ENCODE results near the gene FXYD3. TPM values are rescaled to one million over a fixed set of nuclear protein-coding genes. Genes with fewer than 3 reads are reported as not detected.
"Not testable (repeated sequence)": the region's sequence is repeated elsewhere in the genome, so short reads cannot be mapped to it uniquely, and the experiment has no call there.

The FXYD3 gene
- total RNA-seq, 1 experiment from 2014 or later = not detected

- DNase-seq (ENCODE audit: low spot score) = no peak
Measured at GRCh38 chr19:35086455-35086854, 29.2 kb upstream of the FXYD3 start.

DNA sequence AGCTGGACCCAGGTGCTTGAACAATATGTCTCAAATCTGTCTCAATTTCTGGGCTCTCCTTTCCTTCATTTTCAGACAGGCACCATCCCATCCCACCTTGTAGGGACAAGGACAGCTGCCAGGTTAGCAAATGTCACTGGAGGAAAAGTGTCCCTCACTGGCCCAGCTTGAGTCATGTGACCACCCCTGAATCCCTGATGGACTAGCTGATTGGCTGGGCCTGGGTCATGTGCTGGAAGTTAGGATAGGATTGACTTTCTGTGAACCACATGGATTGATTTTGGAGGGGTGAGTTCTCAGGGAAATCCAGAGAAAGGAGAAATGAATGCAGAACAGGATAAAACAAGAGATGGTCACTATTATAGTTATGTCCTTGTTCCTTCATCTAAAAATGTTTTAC, 28.2 kb upstream of the FXYD3 start:
- no peak for DNase-seq (ENCODE audit: low spot score)

DNA sequence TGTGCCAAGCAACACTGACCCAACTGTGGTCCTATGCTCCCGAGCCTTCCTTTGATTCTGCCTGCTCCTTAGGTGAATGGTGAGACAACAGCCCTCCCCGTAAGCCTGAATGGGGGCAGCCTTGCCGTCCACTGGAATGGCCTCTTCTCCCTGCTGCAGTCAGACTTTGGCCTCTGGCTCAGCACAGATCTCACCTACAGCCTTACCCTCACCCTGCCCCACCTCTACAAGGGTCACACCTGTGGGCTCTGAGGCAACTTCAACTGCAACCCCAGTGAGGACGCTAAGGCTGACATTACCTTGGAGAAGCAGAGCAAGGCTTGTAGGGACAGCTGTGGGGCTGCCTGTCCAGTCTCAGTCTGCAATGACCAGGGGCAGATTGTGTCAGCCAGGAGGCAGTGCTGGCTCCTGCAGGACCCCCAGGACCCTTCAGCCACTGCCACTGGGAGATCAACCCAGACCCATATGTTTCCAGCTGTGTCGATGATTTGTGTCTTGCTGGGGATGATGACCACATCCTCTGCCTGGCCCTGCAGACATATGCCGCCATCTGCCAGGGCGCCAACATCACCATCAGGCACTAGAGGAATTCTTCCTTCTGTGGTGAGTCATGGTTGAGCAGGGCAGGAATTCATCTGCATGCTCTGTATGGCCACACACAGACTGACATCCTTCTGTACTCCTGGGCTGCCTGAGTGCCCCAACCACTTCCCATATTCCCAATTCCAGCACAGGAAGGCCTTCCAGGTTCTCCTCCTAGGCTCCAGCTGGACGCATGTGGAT, 27.3 kb upstream of the FXYD3 start:
- peak; percentile 98 for DNase-seq (ENCODE audit: low spot score)

DNA sequence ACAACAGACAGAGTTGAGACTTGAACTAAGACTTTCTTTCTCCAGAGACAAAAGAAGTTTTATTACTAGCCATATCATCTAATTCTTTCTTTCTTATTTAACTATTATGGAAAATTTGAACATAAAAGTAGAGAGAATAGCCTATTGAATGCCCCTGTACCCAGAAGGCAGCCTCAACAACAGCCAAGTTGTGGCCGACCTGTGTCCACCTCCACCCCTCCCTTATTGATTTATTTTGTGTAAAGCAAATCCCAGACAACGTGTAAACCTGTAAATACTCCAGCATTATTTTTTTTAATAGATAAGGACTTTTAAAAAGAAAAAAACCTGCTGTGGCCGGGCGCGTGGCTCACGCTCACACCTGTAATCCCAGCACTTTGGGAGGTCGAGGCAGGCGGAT, 26.1 kb upstream of the FXYD3 start:
- no peak for DNase-seq (ENCODE audit: low spot score)

GRCh38 chr19:35090160-35090505, 25.5 kb upstream of the FXYD3 start:
- no peak for DNase-seq (ENCODE audit: low spot score)

DNA sequence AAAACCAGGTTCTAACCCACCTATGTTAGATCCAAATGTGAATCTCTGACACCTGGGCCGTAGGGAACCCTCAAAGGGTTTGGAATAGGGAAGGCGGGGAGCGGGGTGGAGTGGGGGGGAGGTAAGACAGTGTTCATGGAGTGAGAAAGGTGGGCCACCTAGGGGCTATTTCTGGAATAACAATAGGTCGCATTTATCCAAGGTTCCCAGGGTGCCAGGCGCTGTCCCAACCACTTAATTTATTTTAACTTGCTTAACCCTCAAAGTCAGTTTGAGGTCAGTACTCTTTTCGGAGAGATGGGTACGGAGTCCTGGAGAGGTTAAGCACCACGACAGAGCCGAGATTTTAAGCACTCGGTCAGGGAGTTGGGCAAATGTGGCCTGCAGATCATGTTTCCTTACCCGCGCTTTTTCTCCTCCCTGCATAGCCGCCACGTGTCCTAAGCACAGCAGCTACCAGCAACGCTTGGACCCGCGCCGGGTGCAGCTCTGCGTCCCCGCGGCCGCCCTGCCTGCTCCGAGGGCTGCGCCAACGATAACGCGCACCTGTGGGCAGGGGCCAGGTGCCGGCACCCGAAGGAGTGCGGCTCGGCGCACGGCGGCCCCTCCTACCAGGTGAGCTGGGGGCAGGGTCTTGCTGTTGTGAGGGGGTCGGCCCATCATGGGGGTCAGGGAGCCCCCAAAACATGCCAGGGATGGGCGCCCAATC, 25.0 kb upstream of the FXYD3 start:
- peak; percentile 63 for DNase-seq (ENCODE audit: low spot score)

GRCh38 chr19:35093430-35093829, 22.2 kb upstream of the FXYD3 start:
- no peak for DNase-seq (ENCODE audit: low spot score)

GRCh38 chr19:35093941-35094647, 21.5 kb upstream of the FXYD3 start:
- DNase-seq (ENCODE audit: low spot score) = no peak

GRCh38 chr19:35094656-35095055, 21.0 kb upstream of the FXYD3 start:
- no peak for DNase-seq (ENCODE audit: low spot score)

DNA sequence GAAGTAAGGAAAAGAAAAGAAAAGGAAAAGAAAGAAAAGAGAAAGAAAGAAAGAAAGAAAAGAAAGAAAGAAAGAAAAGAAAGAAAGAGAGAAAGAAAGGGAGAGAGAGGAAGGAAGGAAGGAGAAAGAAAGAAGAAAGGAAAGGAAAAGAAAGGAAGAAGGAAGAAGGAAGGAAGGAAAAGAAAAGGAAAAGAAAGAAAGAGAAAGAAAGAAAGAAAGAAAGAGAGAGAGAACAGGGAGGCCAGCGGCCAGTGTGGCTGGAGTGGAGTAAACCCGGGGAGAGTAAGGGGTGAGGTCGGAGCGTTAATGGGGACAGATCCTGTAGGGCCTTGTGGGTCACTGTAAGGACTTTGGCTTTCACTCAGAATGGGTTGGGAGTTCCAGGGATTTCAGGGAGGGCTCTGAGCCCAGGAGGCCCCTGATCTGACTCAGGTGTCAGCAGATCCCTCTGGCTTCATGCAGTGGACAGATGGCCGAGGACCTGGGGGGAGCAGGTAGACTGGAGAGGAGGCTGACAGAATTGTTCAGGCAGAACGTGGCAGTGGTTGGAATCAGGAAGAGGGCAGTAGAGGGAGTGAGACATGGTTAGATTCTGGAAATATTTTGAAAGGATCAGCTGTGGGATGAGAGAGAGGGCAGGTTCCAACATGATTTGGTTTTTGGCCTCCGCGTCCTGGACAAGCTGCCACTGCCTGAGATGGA, 19.8 kb upstream of the FXYD3 start:
- no peak for DNase-seq (ENCODE audit: low spot score)

GRCh38 chr19:35098413-35099049, 17.1 kb upstream of the FXYD3 start:
- DNase-seq (ENCODE audit: low spot score) = no peak

DNA sequence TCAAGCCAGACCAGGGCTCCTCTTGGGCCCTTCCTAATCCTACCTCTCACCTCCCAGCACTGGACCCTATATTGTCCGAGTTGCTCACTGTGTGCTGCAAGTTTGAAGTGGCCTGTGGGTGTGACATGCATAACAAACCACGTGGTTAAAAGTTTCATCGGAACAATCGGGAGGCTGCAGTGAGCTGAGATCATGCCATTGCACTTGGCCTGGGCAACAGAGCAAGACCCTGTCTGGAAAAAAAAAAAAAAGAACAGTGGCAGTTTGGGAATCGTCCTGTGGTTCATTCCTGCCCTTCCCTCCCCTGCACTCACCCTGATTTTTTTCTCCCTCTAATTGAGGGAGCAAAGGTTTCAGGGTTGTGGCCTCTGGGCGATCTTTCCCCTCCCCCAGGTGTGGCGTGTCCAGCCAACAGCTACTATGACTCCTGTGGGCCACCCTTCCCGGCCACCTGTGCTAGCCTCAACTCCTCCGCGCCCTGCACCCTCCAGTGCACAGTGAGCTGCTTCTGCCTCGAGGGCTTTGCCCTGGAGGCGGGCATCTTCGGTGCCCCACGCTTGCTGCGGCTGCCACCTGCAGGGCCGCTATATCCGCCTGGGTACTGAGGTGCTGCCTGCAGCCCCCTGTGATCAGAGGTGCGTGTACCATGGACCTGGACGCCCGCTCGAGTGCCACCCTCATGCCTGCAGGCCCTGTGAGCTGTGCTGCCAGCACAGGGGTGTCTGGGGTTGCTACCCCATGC, 16.3 kb upstream of the FXYD3 start:
- no peak for DNase-seq (ENCODE audit: low spot score)

DNA sequence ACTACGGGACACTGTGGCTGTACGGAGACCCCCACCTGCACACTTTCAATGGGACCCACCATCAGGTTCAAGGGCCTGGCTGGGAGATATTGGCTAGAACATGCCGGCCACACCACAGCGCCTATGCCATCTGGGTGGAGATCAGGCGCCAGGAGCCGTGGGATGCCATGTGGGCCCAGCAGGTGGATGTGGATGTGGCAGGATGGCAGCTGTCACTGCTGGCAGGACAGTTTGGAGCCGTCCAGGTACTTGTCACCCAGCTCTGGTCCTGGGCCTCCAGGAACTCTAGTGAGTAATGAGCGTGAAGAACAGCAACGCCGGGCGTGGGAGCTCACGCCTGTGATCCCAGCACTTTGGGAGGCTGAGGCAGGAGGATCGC, 15.7 kb upstream of the FXYD3 start:
- no peak for DNase-seq (ENCODE audit: low spot score)

GRCh38 chr19:35100588-35101533, 14.8 kb upstream of the FXYD3 start:
- DNase-seq (ENCODE audit: low spot score) = no peak

DNA sequence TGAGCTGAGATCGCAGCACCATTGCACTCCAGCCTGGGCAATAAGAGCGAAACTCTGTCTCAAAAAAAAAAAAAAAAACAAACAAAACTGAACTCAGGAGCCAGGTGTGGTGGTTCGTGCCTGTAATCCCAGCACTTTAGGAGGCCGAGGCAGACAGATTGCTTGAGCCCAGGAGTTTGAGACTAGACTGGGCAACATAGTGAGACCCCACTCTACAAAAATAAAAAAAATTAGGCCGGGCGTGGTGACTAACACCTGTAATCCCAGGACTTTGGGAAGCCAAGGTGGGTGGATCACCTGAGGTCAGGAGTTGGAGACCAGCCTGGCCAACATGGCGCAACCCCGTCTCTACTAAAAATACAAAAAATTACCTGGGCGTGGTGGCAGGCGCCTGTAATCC, 13.7 kb upstream of the FXYD3 start:
- DNase-seq (ENCODE audit: low spot score) = not testable (repeated sequence)

DNA sequence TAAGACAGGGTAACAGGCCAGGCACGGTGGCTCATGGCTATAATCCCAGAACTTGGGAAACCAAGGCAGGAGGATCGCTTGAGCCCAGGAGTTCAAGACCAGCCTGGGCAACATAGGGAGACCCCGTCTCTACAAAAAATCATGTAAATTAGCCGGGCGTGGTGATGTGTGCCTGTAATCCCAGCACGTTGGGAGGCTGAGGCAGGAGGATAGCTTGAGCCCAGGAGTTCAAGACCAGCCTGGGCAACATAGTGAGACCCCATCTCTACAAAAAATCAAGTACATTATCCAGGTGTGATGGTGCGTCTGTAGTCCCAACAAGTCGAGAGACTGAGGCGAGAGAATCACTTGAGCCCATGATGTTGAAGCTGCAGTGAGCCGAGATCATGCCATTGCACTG, 12.0 kb upstream of the FXYD3 start:
- DNase-seq (ENCODE audit: low spot score) = not testable (repeated sequence)

GRCh38 chr19:35104361-35104760, 11.3 kb upstream of the FXYD3 start:
- no peak for DNase-seq (ENCODE audit: low spot score)

GRCh38 chr19:35105047-35105410, 10.6 kb upstream of the FXYD3 start:
- no peak for DNase-seq (ENCODE audit: low spot score)

DNA sequence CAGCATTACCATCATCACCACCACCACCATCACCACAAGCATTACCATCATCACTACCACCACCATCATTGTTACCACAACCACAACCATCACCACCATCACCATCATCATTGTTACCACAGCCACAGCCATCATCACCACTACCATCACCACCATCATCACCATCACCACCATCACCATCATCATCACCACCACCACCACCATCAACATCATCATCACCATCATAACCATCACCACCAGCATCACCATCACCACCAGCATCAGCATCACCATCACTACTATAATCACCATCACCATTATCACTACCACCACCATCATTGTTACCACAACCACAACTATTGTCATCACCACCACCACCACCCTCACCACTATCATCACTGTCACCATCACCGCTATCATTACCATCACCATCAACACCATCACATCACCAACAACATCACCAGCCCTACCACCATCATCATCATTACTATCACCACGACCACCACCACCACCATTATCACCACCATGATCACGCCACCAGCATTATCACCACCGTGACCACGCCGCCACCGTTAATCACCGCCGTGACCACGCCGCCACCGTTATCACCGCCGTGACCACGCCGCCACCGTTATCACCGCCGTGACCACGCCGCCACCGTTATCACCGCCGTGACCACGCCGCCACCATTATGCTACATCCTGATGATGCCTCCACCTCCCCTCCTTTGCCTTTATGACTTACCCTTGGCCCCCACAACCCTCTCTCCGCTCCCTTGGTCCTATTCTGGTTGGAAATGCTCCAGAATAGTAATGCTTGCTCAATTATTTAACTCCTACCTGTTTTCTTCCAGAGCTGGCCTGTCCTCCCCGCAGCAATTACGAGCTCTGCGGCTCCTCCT, 10.0 kb upstream of the FXYD3 start:
- no peak for DNase-seq (ENCODE audit: low spot score)

All from H4 (cell line).